H9 (cell line): ENCODE results near the gene FLT3. TPM values are rescaled to one million over a fixed set of nuclear protein-coding genes. Genes with fewer than 3 reads are reported as not detected.

Experiments used
- DNase-seq: peaks from one replicate; pipeline ENCODE4 v3.0.0-alpha.2; 2017
- H2AFZ ChIP-seq: one replicate; pipeline ENCODE4 v1.6.1; 2013; ENCODE audit warnings: mild to moderate bottlenecking, low read length, control low read depth, moderate library complexity
- H2AK5ac ChIP-seq: 2 replicates; pipeline ENCODE4 v1.6.1; 2013; ENCODE audit warnings: low read length, control low read depth, mixed read lengths; ENCODE audit not compliant: insufficient read length
- H2BK120ac ChIP-seq: one replicate; pipeline ENCODE4 v1.6.1; 2013; ENCODE audit warnings: low read depth, mild to moderate bottlenecking, low read length, control low read depth, inconsistent platforms; ENCODE audit not compliant: poor library complexity, severe bottlenecking
- H2BK12ac ChIP-seq: 2 replicates; pipeline ENCODE4 v1.6.1; 2013; ENCODE audit warnings: low read length, control low read depth, mixed read lengths, low read depth; ENCODE audit not compliant: insufficient read length
- H2BK15ac ChIP-seq: 2 replicates; pipeline ENCODE4 v1.6.1; 2013; ENCODE audit warnings: low read depth, low read length, control low read depth
- H2BK20ac ChIP-seq: one replicate; pipeline ENCODE4 v1.6.1; 2013; ENCODE audit warnings: low read depth, mild to moderate bottlenecking, low read length, control low read depth, inconsistent platforms; ENCODE audit not compliant: poor library complexity, severe bottlenecking
- H2BK5ac ChIP-seq: 2 replicates; pipeline ENCODE4 v1.6.1; 2013; ENCODE audit warnings: low read length, control low read depth, mixed read lengths; ENCODE audit not compliant: insufficient read length
- H3K14ac ChIP-seq: 2 replicates; pipeline ENCODE4 v1.6.1; 2013; ENCODE audit warnings: low read length, control low read depth; ENCODE audit not compliant: insufficient read depth
- H3K18ac ChIP-seq: 2 replicates; pipeline ENCODE4 v1.6.1; 2013; ENCODE audit warnings: low read depth, mild to moderate bottlenecking, mixed read lengths, low read length, control low read depth; ENCODE audit not compliant: insufficient read length
- H3K23ac ChIP-seq: 2 replicates; pipeline ENCODE4 v1.6.1; 2013; ENCODE audit warnings: low read length, control low read depth, mixed read lengths, low read depth; ENCODE audit not compliant: insufficient read length
- H3K23me2 ChIP-seq: 2 replicates; pipeline ENCODE4 v1.6.1; 2013; ENCODE audit warnings: low read depth, mild to moderate bottlenecking, mixed read lengths, low read length, control low read depth; ENCODE audit not compliant: insufficient read length, poor library complexity, severe bottlenecking
- H3K27ac ChIP-seq: 2 replicates; pipeline ENCODE4 v1.5.1; 2013; ENCODE audit warnings: low read length, control low read depth, mixed read lengths, low read depth; ENCODE audit not compliant: insufficient read length
- H3K27me3 ChIP-seq: 2 replicates; pipeline ENCODE4 v1.6.1; 2013; ENCODE audit warnings: low read length, control low read depth, inconsistent platforms; ENCODE audit not compliant: insufficient read depth
- H3K4ac ChIP-seq: 2 replicates; pipeline ENCODE4 v1.6.1; 2013; ENCODE audit warnings: low read depth, mild to moderate bottlenecking, control low read depth, inconsistent platforms, low read length, moderate library complexity
- H3K4me1 ChIP-seq: 2 replicates; pipeline ENCODE4 v1.6.1; 2013; ENCODE audit warnings: low read length, control low read depth, inconsistent platforms; ENCODE audit not compliant: insufficient read depth
- H3K4me2 ChIP-seq: 2 replicates; pipeline ENCODE4 v1.6.1; 2013; ENCODE audit warnings: low read length, control low read depth, mixed read lengths; ENCODE audit not compliant: insufficient read length, insufficient read depth
- H3K56ac ChIP-seq: 2 replicates; pipeline ENCODE4 v1.6.1; 2013; ENCODE audit warnings: low read depth, mild to moderate bottlenecking, mixed read lengths, low read length, control low read depth; ENCODE audit not compliant: insufficient read length
- H3K79me1 ChIP-seq: 2 replicates; pipeline ENCODE4 v1.6.1; 2013; ENCODE audit warnings: low read depth, mild to moderate bottlenecking, moderate library complexity, low read length, control low read depth, inconsistent platforms; ENCODE audit not compliant: insufficient read depth, poor library complexity, severe bottlenecking
- H3K79me2 ChIP-seq: 2 replicates; pipeline ENCODE4 v1.6.1; 2013; ENCODE audit warnings: low read length, control low read depth, inconsistent platforms; ENCODE audit not compliant: insufficient read depth
- H3K9ac ChIP-seq: 2 replicates; pipeline ENCODE4 v1.6.1; 2013; ENCODE audit warnings: low read length, control low read depth, mixed read lengths; ENCODE audit not compliant: insufficient read length; ENCODE audit errors: extremely low read depth
- H3K9me3 ChIP-seq: one replicate; pipeline ENCODE4 v1.6.1; 2013; ENCODE audit warnings: low read depth, low read length, inconsistent platforms; ENCODE audit not compliant: control insufficient read depth
- H3T11ph ChIP-seq: one replicate; pipeline ENCODE4 v1.6.1; 2013; ENCODE audit warnings: mild to moderate bottlenecking, low read length, control low read depth, inconsistent platforms
- H4K20me1 ChIP-seq: one replicate; pipeline ENCODE4 v1.6.1; 2013; ENCODE audit not compliant: control insufficient read depth, insufficient read length, insufficient read depth
- H4K5ac ChIP-seq: 2 replicates; pipeline ENCODE4 v1.6.1; 2013; ENCODE audit warnings: low read depth, mild to moderate bottlenecking, mixed read lengths, low read length, control low read depth; ENCODE audit not compliant: insufficient read length
- H4K8ac ChIP-seq: replicated peaks from 2 replicates; pipeline ENCODE4 v1.6.1; 2013; ENCODE audit warnings: low read length, control low read depth, mixed read lengths, low read depth; ENCODE audit not compliant: insufficient read length
- H4K91ac ChIP-seq: 2 replicates; pipeline ENCODE4 v1.6.1; 2013; ENCODE audit warnings: low read depth, mild to moderate bottlenecking, moderate library complexity, mixed read lengths, low read length, control low read depth; ENCODE audit not compliant: insufficient read length
- H3K27ac Mint-ChIP-seq, 3 experiments: 2 replicates in 2 of 3; 3 replicates in 1 of 3; pipeline ENCODE4 v1.8.0; 2020 to 2021; ENCODE audit warnings: mixed read lengths in 3 of 3, mild to moderate bottlenecking in 1 of 3, moderate library complexity in 1 of 3
- H3K27me3 Mint-ChIP-seq: 2 replicates; pipeline ENCODE4 v1.8.0; 2021; ENCODE audit warnings: low read depth, mild to moderate bottlenecking, moderate library complexity, mixed read lengths
- H3K36me3 Mint-ChIP-seq, 3 experiments: 2 replicates in 2 of 3; 3 replicates in 1 of 3; pipeline ENCODE4 v1.8.0; 2020 to 2021; ENCODE audit warnings: low read depth in 3 of 3, mixed read lengths in 3 of 3; ENCODE audit not compliant: insufficient read depth in 1 of 3
- H3K4me1 Mint-ChIP-seq, 2 experiments: 2 replicates each; pipeline ENCODE4 v1.8.0; 2020; ENCODE audit warnings: mixed read lengths in 2 of 2
- H3K4me3 Mint-ChIP-seq, 2 experiments: 2 replicates in 1 of 2; 3 replicates in 1 of 2; pipeline ENCODE4 v1.8.0; 2020 to 2021; ENCODE audit warnings: mild to moderate bottlenecking in 2 of 2, mixed read lengths in 2 of 2, moderate library complexity in 1 of 2
- H3K9me3 Mint-ChIP-seq, 2 experiments: 2 replicates in 1 of 2; 3 replicates in 1 of 2; pipeline ENCODE4 v1.8.0; 2020; ENCODE audit warnings: mild to moderate bottlenecking in 2 of 2, mixed read lengths in 2 of 2, moderate library complexity in 1 of 2
- CTCF ChIP-seq: fragments of 200-600 bp; sonication (generic); conservative IDR thresholded peaks from 3 replicates; pipeline ENCODE4 v1.8.0; 2021; ENCODE audit warnings: antibody characterized with exemption, mild to moderate bottlenecking
- WGBS: extraction: QIAGEN DNeasy Blood & Tissue Kit; methylation state at CpG from one replicate; pipeline ENCODE4 v1.1.7; 2013; ENCODE audit warnings: missing lambda C conversion rate, low lambda C conversion rate, mixed read lengths; ENCODE audit not compliant: insufficient read length; ENCODE audit errors: extremely low coverage; 5-methylcytosine and 5-hydroxymethylcytosine counted together
- total RNA-seq: library from RNA; stranded (reverse); gene quantifications from 2 replicates; pipeline ENCODE4 v1.2.1, GENCODE V29; 2021

The FLT3 gene
- total RNA-seq, 1 experiment from 2014 or later: 0.44 TPM

DNA sequence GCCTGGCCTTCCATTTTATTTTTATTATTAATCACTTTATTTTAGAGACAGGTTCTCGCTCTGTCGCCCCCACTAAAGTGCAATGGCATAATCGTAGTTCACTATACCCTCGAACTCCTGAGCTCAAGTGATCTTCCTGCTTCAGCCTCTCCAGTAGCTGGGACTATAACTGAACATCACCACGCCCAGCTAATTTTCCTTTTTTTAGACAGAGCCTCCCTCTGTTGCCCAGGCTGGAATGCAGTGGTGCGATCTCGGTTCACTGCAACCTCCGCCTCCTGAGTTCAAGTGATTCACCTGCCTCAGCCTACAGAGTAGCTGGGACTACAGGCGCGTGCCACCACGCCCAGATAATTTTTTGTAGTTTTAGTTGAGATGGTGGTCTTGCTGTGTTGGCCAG lies 31.3 kb upstream of the FLT3 start:
- peaks cover 1 to 6% of the 10 kb centered on the region in 2 experiments for H3K4me1 Mint-ChIP-seq
- no peak overlapping the region for H2AK5ac ChIP-seq
- H3K79me2 ChIP-seq: no peaks in the 10 kb centered on the region
- no peak overlapping the region for H2BK15ac ChIP-seq
- H3K27me3 Mint-ChIP-seq: no peaks in the 10 kb centered on the region
- H3K23me2 ChIP-seq: no peaks in the 10 kb centered on the region
- DNase-seq: no peak
- TF ChIP-seq CTCF: no peak
- H3K4me2 ChIP-seq: no peak overlapping the region
- no peak overlapping the region for H2BK12ac ChIP-seq
- H3K14ac ChIP-seq: no peak overlapping the region
- no peak overlapping the region for H4K5ac ChIP-seq
- no CpG with 5 or more reads among the region's 11 CpGs for WGBS
- H3K9me3 ChIP-seq: no peaks in the 10 kb centered on the region
- no peaks in the 10 kb centered on the region for H3K4me1 ChIP-seq
- H4K20me1 ChIP-seq: no peaks in the 10 kb centered on the region
- no peak overlapping the region for H2BK5ac ChIP-seq
- H3K79me1 ChIP-seq: no peaks in the 10 kb centered on the region
- H4K8ac ChIP-seq: no peak overlapping the region
- H3K4me3 Mint-ChIP-seq: no peak overlapping the region
- no peak overlapping the region for H3K4ac ChIP-seq
- no peak overlapping the region for H4K91ac ChIP-seq
- peaks cover 0 to 4% (median 0%) of the 10 kb centered on the region in 3 experiments; a peak in 1 of 7 replicates for H3K36me3 Mint-ChIP-seq
- H3K9ac ChIP-seq: no peak overlapping the region
- no peaks in the 10 kb centered on the region for H3K9me3 Mint-ChIP-seq
- H3T11ph ChIP-seq: no peak overlapping the region
- no peak overlapping the region for H3K56ac ChIP-seq
- no peak overlapping the region for H3K27ac ChIP-seq
- H3K27ac Mint-ChIP-seq: no peak overlapping the region
- H3K18ac ChIP-seq: no peak overlapping the region
- no peak overlapping the region for H2BK120ac ChIP-seq
- no peak overlapping the region for H2AFZ ChIP-seq
- no peak overlapping the region for H2BK20ac ChIP-seq
- H3K27me3 ChIP-seq: no peaks in the 10 kb centered on the region
- H3K23ac ChIP-seq: no peak overlapping the region
